H1 (cell line): ENCODE data around the gene IFRD1. TPM values are rescaled to one million over a fixed set of nuclear protein-coding genes. Genes with fewer than 3 reads are reported as not detected.

Experiments used
- CTCF ChIA-PET: fragments of 300-600 bp; sonication (Branson Sonifier 250); formaldehyde crosslinking; loops from one replicate; lab custom pipeline; 2021; ENCODE audit not compliant: partially characterized antibody; lab: Charles Lee
- POLR2A ChIA-PET: fragments of 300-600 bp; sonication (Branson Sonifier 250); formaldehyde crosslinking; loops from one replicate; lab custom pipeline; 2021; ENCODE audit warnings: inconsistent platforms; ENCODE audit not compliant: partially characterized antibody; lab: Charles Lee
- DNase-seq, 2 experiments: peaks; one replicate each; pipeline versions ENCODE4 v3.0.0 to v3.0.0-alpha.2; 2010 to 2022; ENCODE audit warnings: low spot score in 2 of 2, low read depth in 1 of 2, mixed read lengths in 1 of 2
- FAIRE-seq: peaks from 2 replicates; lab custom pipeline; 2011; peaks lifted over from hg19 to GRCh38; lab: Jason Lieb, UNC
- H2AFZ ChIP-seq: 2 replicates; pipeline ENCODE4 v1.8.1; 2012; ENCODE audit warnings: low read length, inconsistent platforms
- H2AK5ac ChIP-seq: 2 replicates; pipeline ENCODE4 v1.6.1; 2013; ENCODE audit warnings: low read depth, low read length
- H2BK120ac ChIP-seq: replicated peaks from 2 replicates; pipeline ENCODE3; 2013; ENCODE audit warnings: low read depth, low read length, inconsistent platforms
- H2BK12ac ChIP-seq: 2 replicates; pipeline ENCODE4 v1.6.1; 2013; ENCODE audit warnings: low read depth, low read length
- H2BK15ac ChIP-seq: 2 replicates; pipeline ENCODE4 v1.6.1; 2013; ENCODE audit warnings: low read length
- H2BK20ac ChIP-seq: 2 replicates; pipeline ENCODE4 v1.6.1; 2013; ENCODE audit warnings: low read length
- H2BK5ac ChIP-seq: 2 replicates; pipeline ENCODE4 v1.6.1; 2013; ENCODE audit warnings: low read depth, low read length
- H3K14ac ChIP-seq: 2 replicates; pipeline ENCODE4 v1.6.1; 2013; ENCODE audit warnings: inconsistent platforms; ENCODE audit not compliant: insufficient read length
- H3K18ac ChIP-seq: 2 replicates; pipeline ENCODE4 v1.6.1; 2013; ENCODE audit warnings: low read length; ENCODE audit errors: extremely low read depth
- H3K23ac ChIP-seq: 2 replicates; pipeline ENCODE4 v1.6.1; 2013; ENCODE audit warnings: inconsistent platforms; ENCODE audit not compliant: insufficient read length
- H3K23me2 ChIP-seq: 2 replicates; pipeline ENCODE4 v1.6.1; 2013; ENCODE audit warnings: low read depth, low read length
- H3K27ac ChIP-seq: 2 replicates; pipeline ENCODE4 v1.6.1; 2011; ENCODE audit warnings: low read depth, low read length, inconsistent platforms
- H3K27me3 ChIP-seq, 4 experiments: replicated peaks in 1 of 4; 1 replicate in 1 of 4; 2 replicates in 3 of 4; pipeline versions ENCODE4 v1.6.1 to v1.8.1; 2011 to 2013; ENCODE audit warnings: low read length in 3 of 4, mild to moderate bottlenecking in 3 of 4, inconsistent platforms in 2 of 4, mixed read lengths in 2 of 4, moderate library complexity in 1 of 4; ENCODE audit not compliant: control insufficient read depth in 3 of 4, insufficient read depth in 3 of 4; ENCODE audit errors: extremely low read depth in 1 of 4
- H3K36me3 ChIP-seq, 4 experiments: 2 replicates each; pipeline versions ENCODE4 v1.6.1 to v1.8.1; 2011 to 2013; ENCODE audit warnings: mild to moderate bottlenecking in 4 of 4, low read length in 3 of 4, moderate library complexity in 2 of 4, control low read depth in 1 of 4, inconsistent platforms in 1 of 4; ENCODE audit not compliant: insufficient read depth in 4 of 4, control insufficient read depth in 2 of 4
- H3K4ac ChIP-seq: replicated peaks from 2 replicates; pipeline ENCODE3; 2013; ENCODE audit warnings: low read length, low read depth, mixed read lengths, inconsistent platforms; ENCODE audit not compliant: insufficient read length
- H3K4me1 ChIP-seq, 4 experiments: replicated peaks in 1 of 4; 1 replicate in 1 of 4; 2 replicates in 3 of 4; pipeline versions ENCODE4 v1.6.1 to v1.8.1; 2011 to 2013; ENCODE audit warnings: low read length in 3 of 4, inconsistent platforms in 2 of 4, mixed read lengths in 1 of 4; ENCODE audit not compliant: insufficient read depth in 4 of 4, control insufficient read depth in 3 of 4
- H3K4me2 ChIP-seq, 2 experiments: 2 replicates each; pipeline versions ENCODE4 v1.6.1 to v1.8.1; 2011 to 2013; ENCODE audit warnings: low read depth in 2 of 2, low read length in 2 of 2, control low read depth in 1 of 2, inconsistent platforms in 1 of 2, mild to moderate bottlenecking in 1 of 2; ENCODE audit not compliant: insufficient read depth in 1 of 2
- H3K4me3 ChIP-seq, 4 experiments: fragments of 200-600, 300-600 bp in 1 of 4; sonication (generic), shearing (Covaris generic), sonication (Bioruptor Twin) in 1 of 4; 2 replicates each; pipeline versions ENCODE4 v1.5.1 to v1.8.1; 2011 to 2016; ENCODE audit warnings: low read length in 4 of 4, low read depth in 3 of 4, control low read depth in 2 of 4, inconsistent platforms in 2 of 4, mild to moderate bottlenecking in 2 of 4, mixed read lengths in 1 of 4, moderate library complexity in 1 of 4; ENCODE audit not compliant: insufficient read depth in 2 of 4; ENCODE audit errors: extremely low read depth in 1 of 4
- H3K56ac ChIP-seq: replicated peaks from 2 replicates; pipeline ENCODE3; 2013; ENCODE audit warnings: low read depth, mild to moderate bottlenecking, mixed read lengths, low read length, inconsistent platforms; ENCODE audit not compliant: insufficient read length
- H3K79me1 ChIP-seq: 2 replicates; pipeline ENCODE4 v1.6.1; 2013; ENCODE audit warnings: low read depth, low read length, control low read depth
- H3K79me2 ChIP-seq, 2 experiments: 2 replicates each; pipeline versions ENCODE4 v1.6.1 to v1.8.1; 2012 to 2013; ENCODE audit warnings: low read length in 2 of 2, mild to moderate bottlenecking in 2 of 2, inconsistent platforms in 1 of 2; ENCODE audit not compliant: insufficient read depth in 2 of 2, control insufficient read depth in 1 of 2
- H3K9ac ChIP-seq, 4 experiments: replicated peaks in 1 of 4; 1 replicate in 1 of 4; 2 replicates in 3 of 4; pipeline versions ENCODE4 v1.6.1 to v1.8.1; 2011 to 2013; ENCODE audit warnings: low read depth in 3 of 4, low read length in 3 of 4, control low read depth in 2 of 4, mild to moderate bottlenecking in 2 of 4, moderate library complexity in 2 of 4, inconsistent platforms in 1 of 4; ENCODE audit errors: extremely low read depth in 1 of 4
- H3K9me3 ChIP-seq, 2 experiments: 2 replicates each; pipeline versions ENCODE4 v1.6.1 to v1.8.1; 2012 to 2013; ENCODE audit warnings: mild to moderate bottlenecking in 2 of 2, moderate library complexity in 2 of 2, control low read depth in 1 of 2, inconsistent platforms in 1 of 2, low read depth in 1 of 2, low read length in 1 of 2, mixed read lengths in 1 of 2; ENCODE audit not compliant: insufficient read depth in 2 of 2
- H4K20me1 ChIP-seq, 2 experiments: replicated peaks in 1 of 2; 2 replicates each; pipeline versions ENCODE3 to v1.8.1; 2011 to 2013; ENCODE audit warnings: inconsistent platforms in 2 of 2, low read length in 2 of 2, mild to moderate bottlenecking in 1 of 2; ENCODE audit not compliant: insufficient read depth in 2 of 2, control insufficient read depth in 1 of 2
- H4K5ac ChIP-seq: 2 replicates; pipeline ENCODE4 v1.6.1; 2013; ENCODE audit warnings: low read length, low read depth, mixed read lengths, inconsistent platforms; ENCODE audit not compliant: insufficient read length
- H4K8ac ChIP-seq: 2 replicates; pipeline ENCODE4 v1.8.0; 2013; ENCODE audit warnings: mild to moderate bottlenecking, moderate library complexity, low read length, inconsistent platforms; ENCODE audit not compliant: insufficient read depth; ENCODE audit errors: extremely low read depth
- H4K91ac ChIP-seq: replicated peaks from 2 replicates; pipeline ENCODE3; 2013; ENCODE audit warnings: low read length, mixed read lengths, inconsistent platforms; ENCODE audit not compliant: insufficient read length
- CBX5 ChIP-seq: fragments of 300-800, 300-1000 bp; sonication (generic); IDR thresholded peaks from 2 replicates; pipeline ENCODE4 v1.7.1; 2016; ENCODE audit warnings: antibody characterized with exemption, low read length, low read depth
- PHF8 ChIP-seq: fragments of 200-600 bp; sonication (generic); conservative IDR thresholded peaks from 2 replicates; pipeline ENCODE4 v1.7.1; 2012; ENCODE audit warnings: low read depth, mild to moderate bottlenecking, inconsistent platforms, low read length, moderate library complexity
- SRF ChIP-seq: IDR thresholded peaks from 2 replicates; pipeline ENCODE4 v1.6.1; 2011; ENCODE audit warnings: mild to moderate bottlenecking, low read depth, low read length, moderate library complexity
- WGBS, 2 experiments: shearing (Covaris generic) in 1 of 2; methylation state at CpG; one replicate each; pipeline versions ENCODE4 v1.1.6 to v1.1.7; 2013 to 2015; ENCODE audit warnings: low lambda C conversion rate in 2 of 2, mixed read lengths in 2 of 2, inconsistent platforms in 1 of 2, low coverage in 1 of 2, missing lambda C conversion rate in 1 of 2; ENCODE audit not compliant: insufficient replicate concordance in 2 of 2, insufficient coverage in 1 of 2, insufficient read length in 1 of 2; ENCODE audit errors: extremely low coverage in 1 of 2, missing lambda C conversion rate in 1 of 2; 5-methylcytosine and 5-hydroxymethylcytosine counted together
- polyA plus RNA-seq, 7 experiments: library from polyadenylated mRNA; depleted of rRNA in 3 of 7; stranded (reverse) in 5 of 7; unstranded in 2 of 7; fragments of >200 nt in 5 of 7; fragments of 200-250 nt in 2 of 7; gene quantifications; 1 replicate in 5 of 7; 2 replicates in 1 of 7; 4 replicates in 1 of 7; pipeline versions ENCODE4 v1.2.1 to v1.2.3, GENCODE V29; 2011 to 2013; ENCODE audit warnings: missing spikeins in 2 of 7, mixed read lengths in 2 of 7
- total RNA-seq: library from RNA; stranded (reverse); fragmentation: NEBNext Ultra II Directional; extraction: Animal tissue kit (Norgen Biotek cat#: 25700); gene quantifications from 2 replicates; pipeline ENCODE4 v1.2.1, GENCODE V29; 2021

The IFRD1 gene
- total and polyA plus RNA-seq, 2 of the 8 experiments (the other 6 are each of a cell fraction or from before 2014, with no cell fraction given) = 23.0 to 50.4 TPM

GRCh38 chr7:112405286-112405685 is 45.0 kb upstream of the IFRD1 start:
- no peak overlapping the region for H2BK5ac ChIP-seq
- POLR2A ChIA-PET = interaction anchor here (0.6 to 1.8 kb wide), 2 partner anchors 45 to 653 kb away, joined by 4 to 8 read pairs; partner anchors contain the start of gene IFRD1
- FAIRE-seq (no peak), DNase-seq (no peak)
- no peak overlapping the region for H3K23ac ChIP-seq
- no peaks in the 10 kb centered on the region for H3K4me1 ChIP-seq
- no peak overlapping the region for H2AFZ ChIP-seq
- H3K4me2 ChIP-seq = no peak overlapping the region
- H3K56ac ChIP-seq = no peak overlapping the region
- no peak overlapping the region for H3K4me3 ChIP-seq
- H3K27me3 ChIP-seq = no peaks in the 10 kb centered on the region
- no peak overlapping the region for H2BK120ac ChIP-seq
- no peak overlapping the region for H2BK12ac ChIP-seq
- no peaks in the 10 kb centered on the region for H3K36me3 ChIP-seq
- H3K27ac ChIP-seq = no peak overlapping the region
- no peaks in the 10 kb centered on the region for H3K79me1 ChIP-seq
- WGBS, 2 experiments = 96% methylated on average over 1 of the region's 1 CpG; no CpG with 5 or more reads in 1 of the 2 experiments
- no peak overlapping the region for H4K5ac ChIP-seq
- no peak overlapping the region for H2BK20ac ChIP-seq
- H3K9me3 ChIP-seq = no peaks in the 10 kb centered on the region
- no peak overlapping the region for H2BK15ac ChIP-seq
- no peak overlapping the region for H4K8ac ChIP-seq
- no peak overlapping the region for H3K9ac ChIP-seq
- TF ChIP-seq SRF (no peak), CBX5 (no peak), PHF8 (no peak)
- H4K20me1 ChIP-seq = no peaks in the 10 kb centered on the region
- no peaks in the 10 kb centered on the region for H3K79me2 ChIP-seq
- no peak overlapping the region for H3K18ac ChIP-seq
- CTCF ChIA-PET = interaction anchor here (0.6 to 0.7 kb wide), 3 partner anchors 478 to 1242 kb away, joined by 3 read pairs; no protein-coding TSS in a partner anchor
- H2AK5ac ChIP-seq = no peak overlapping the region
- no peak overlapping the region for H4K91ac ChIP-seq
- no peaks in the 10 kb centered on the region for H3K23me2 ChIP-seq
- no peak overlapping the region for H3K14ac ChIP-seq
- no peak overlapping the region for H3K4ac ChIP-seq
